NCI-H1694 (cell line): ENCODE measurements around the gene CISH.

Experiments used
- DNase-seq: peaks from one replicate; lab custom pipeline; 2025; lab: John Stamatoyannopoulos, UW

The CISH gene

GRCh38 chr3:50637011-50637410, 25.4 kb upstream of the CISH start:
- DNase-seq, result no peak

- no peak for DNase-seq
Measured at GRCh38 chr3:50635066-50635465, 23.5 kb upstream of the CISH start.

GRCh38 chr3:50633230-50633790, 21.7 kb upstream of the CISH start:
- no peak for DNase-seq

GRCh38 chr3:50632450-50632849, 20.9 kb upstream of the CISH start:
- DNase-seq, result no peak

- no peak for DNase-seq
Measured at GRCh38 chr3:50630877-50631276, 19.3 kb upstream of the CISH start.

GRCh38 chr3:50630394-50630793, 18.8 kb upstream of the CISH start:
- DNase-seq, result no peak

- no peak for DNase-seq
Measured at GRCh38 chr3:50628601-50629000, 17.0 kb upstream of the CISH start.

GRCh38 chr3:50627407-50628051, 16.0 kb upstream of the CISH start:
- DNase-seq, result no peak

GRCh38 chr3:50626401-50626800, 14.8 kb upstream of the CISH start:
- DNase-seq, result no peak

- no peak for DNase-seq
Measured at GRCh38 chr3:50625231-50626182, 13.9 kb upstream of the CISH start.

- no peak for DNase-seq
Measured at GRCh38 chr3:50624634-50625033, 13.1 kb upstream of the CISH start.

- DNase-seq, result no peak
Measured at GRCh38 chr3:50623840-50624474, 12.4 kb upstream of the CISH start.

- no peak for DNase-seq
Measured at GRCh38 chr3:50622881-50623280, 11.3 kb upstream of the CISH start.

GRCh38 chr3:50620820-50621219, 9.2 kb upstream of the CISH start:
- no peak for DNase-seq

- DNase-seq, result no peak
Measured at GRCh38 chr3:50620420-50620819, 8.8 kb upstream of the CISH start.

- DNase-seq, result no peak
Measured at GRCh38 chr3:50617911-50618481, 6.4 kb upstream of the CISH start.

GRCh38 chr3:50617096-50617791, 5.7 kb upstream of the CISH start, which contains the start of gene MAPKAPK3:
MAPKAPK3 (plus strand) TSS chr3:50617151; CDS start chr3:50617566, 415 bp downstream.
- DNase-seq, result no peak

GRCh38 chr3:50616770-50617095, 5.2 kb upstream of the CISH start:
- DNase-seq, result peak; percentile 40

- DNase-seq, result peak; percentile 24
Measured at GRCh38 chr3:50616003-50616769, 4.6 kb upstream of the CISH start.

GRCh38 chr3:50615190-50615589, 3.6 kb upstream of the CISH start:
- no peak for DNase-seq
